SKM-1 (cell line): Measurements from ENCODE around the gene FRK.
A peak's percentile ranks its signal among the peaks of the same experiment; 100 is the strongest.

ENCODE experiments used
- DNase-seq: peaks from one replicate; lab custom pipeline; 2025; ENCODE audit not compliant: unreplicated experiment; lab: John Stamatoyannopoulos, UW

FRK gene

GRCh38 chr6:116036075-116036773, 24.5 kb downstream of the FRK start:
- no peak for DNase-seq

DNA sequence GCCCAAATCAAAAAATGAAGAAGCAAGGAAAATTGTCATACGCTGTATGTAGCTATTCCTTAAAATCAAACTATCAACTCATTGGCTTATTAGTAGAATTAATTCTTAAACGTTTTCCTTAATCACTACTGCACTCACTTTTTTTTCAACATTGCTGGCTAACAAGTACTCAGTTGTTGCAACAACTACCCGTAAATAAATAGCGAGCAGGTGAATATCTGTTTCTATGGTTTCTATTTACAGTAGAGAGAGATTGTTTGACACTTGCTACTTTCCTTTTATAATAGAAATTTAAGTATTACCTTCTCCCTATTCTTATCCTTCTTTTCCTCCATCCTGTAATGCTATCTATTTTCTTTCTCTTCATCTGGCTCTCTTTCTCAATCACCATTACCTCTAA, 25.1 kb downstream of the FRK start:
- no peak for DNase-seq

DNA sequence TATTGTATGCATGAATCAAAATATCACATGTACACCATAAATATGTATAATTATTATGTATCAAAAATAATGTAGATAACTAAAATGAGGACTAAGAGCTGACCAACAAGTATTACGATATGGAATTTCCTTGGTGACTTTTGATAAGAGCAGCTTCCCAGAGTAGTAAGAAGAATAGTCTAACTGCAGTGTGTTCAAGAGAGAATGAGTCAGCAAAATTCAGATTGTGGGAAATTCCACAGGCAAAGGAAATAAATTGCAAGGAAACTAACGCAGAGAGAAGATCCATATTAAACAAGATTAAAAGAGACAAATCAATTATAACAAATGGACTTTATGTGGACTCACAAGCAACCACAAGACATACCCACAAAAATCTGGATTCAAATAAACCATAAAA, 26.4 kb downstream of the FRK start:
- DNase-seq = no peak

- DNase-seq = no peak
Observed at GRCh38 chr6:116033687-116034303, 26.9 kb downstream of the FRK start.

GRCh38 chr6:116030770-116031169, 29.9 kb downstream of the FRK start:
- DNase-seq = no peak

DNA sequence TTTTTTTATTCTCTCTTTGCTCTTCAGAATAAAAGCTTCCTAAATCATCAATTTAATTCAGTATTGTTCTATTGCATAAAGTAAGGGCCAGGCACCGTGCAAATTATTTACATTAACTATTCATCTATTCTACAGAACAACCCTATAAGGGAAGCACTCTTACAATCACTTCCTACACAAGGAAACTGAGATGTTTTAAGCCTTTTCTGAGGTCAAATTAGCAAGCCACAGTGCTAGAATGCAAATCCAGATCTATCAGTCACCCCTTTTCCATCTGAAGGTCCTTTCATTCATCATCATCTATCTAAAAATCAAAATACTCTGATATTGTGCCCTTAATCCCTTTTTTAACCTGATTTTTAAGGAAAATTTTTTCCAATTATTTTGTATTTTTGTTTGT, 31.2 kb downstream of the FRK start:
- no peak for DNase-seq

- DNase-seq = no peak
Observed at GRCh38 chr6:116028233-116028632, 32.5 kb downstream of the FRK start.

DNA sequence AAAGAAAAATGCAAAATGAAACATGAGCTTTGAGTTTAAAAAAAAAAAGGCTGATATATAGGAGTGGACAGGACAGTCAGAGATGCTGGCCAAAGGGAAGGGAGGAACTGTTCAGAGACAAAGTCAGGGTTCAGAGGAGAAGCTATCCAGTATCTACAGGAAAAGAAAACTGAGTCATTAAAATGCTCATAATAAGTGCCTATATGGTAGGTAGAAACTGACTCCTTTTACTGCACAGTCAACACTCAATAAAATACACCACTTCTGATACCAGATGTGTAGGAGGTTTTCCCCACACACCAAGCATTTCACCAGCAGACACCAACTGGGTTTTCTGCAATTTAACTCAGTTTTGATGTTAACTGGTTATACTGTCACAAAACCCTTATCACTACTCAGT, 32.9 kb downstream of the FRK start:
- DNase-seq = no peak

GRCh38 chr6:116025405-116025804, 35.3 kb downstream of the FRK start:
- no peak for DNase-seq

DNA sequence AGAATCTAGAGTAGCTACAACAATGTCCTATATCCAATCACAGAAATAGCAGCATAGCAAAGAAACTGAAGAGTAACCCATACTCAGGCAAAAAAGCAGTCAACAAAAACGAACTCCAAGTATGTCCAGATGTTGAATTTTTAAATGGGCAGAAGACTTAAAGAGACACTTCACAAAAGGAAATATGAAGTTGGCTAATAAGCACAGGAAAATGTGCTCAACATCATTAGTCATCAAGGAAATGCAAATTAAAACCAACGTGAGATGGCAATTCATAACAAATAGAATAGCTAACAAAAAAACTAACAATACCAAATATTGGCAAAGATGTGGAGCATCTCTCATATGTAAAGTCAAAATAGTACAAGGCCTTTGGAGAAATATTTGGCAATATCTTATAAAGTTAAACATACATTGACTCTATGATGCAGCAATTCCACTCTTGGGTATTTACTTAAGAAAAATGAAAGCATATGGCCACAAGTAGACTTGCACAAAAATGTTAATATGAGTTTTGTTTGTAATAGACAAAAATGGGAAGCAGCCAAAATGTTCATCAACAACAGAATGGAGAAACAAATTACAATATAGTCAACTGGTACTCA, 37.7 kb downstream of the FRK start:
- no peak for DNase-seq

- no peak for DNase-seq
Observed at GRCh38 chr6:116020738-116021137, 40.0 kb downstream of the FRK start.

- DNase-seq = no peak
Observed at GRCh38 chr6:116019428-116019827, 41.3 kb downstream of the FRK start.

- DNase-seq = no peak
Observed at GRCh38 chr6:116018976-116019375, 41.7 kb downstream of the FRK start.

DNA sequence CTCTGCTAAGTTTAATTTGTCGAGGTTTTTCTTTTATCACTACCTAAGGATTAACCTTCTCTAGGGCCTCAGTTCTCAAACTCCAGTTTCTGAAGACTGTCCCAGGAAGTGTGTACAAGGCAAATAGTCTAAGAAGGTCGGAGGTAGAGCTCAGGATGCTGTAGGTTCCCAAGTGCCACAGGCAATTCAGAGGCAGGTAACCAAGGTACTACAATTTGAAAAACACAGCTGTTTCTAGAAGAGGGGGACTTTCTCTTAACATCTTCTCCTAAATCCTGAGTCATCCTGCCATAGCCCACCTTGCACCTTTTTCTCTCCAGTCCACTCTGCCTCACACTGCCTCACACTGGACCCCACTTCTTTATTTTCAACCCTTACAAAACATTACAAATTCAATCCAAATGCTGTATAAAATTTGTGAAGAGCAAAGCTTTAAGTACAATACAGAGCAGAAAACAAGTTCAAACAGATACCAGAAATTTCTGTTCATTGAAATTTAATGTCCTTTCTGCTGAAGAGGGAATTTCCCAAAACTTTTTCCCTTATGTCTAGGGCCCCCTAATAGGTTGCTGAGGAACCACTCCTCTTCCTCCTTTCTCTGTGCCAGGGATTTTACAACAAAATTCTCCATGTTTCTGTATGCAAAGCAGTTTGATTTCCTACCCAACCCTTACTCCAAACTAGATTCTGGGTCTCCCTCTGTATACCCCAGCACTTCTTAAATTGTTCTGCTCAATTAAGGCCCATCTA, 43.0 kb downstream of the FRK start:
- no peak for DNase-seq

DNA sequence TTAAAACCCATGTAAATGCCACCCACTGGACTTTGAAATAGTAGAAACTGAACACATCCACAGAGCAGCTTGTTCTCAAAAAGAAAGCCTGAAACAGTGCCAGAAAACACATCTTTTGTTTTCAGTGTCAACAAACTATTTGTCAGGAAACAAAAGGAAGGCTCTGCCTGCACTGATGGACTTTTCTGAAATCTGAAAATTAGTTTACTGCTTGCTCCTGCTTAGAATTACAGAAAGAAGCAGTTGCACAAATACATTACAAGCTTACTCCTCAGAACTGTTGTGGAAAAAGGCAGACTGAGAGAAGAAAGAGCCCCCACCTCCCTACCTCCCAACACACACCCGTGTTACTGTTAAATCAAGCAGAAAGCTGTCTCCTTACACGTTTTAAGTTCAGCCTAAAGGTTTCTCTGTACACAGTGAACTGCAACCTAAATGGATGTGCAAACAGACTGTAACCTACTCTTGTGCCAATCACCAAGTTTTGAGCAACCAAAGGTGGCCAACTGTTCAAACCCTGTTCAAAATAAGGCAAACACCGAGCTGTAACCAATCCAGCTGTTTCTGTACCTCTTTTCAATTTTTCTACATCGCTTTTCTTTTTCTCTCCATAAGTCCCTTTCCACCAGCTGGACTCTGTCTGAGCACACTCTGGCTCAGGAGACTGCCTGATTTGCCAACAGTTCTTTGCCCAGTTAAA, 43.7 kb downstream of the FRK start:
- no peak for DNase-seq

- no peak for DNase-seq
Observed at GRCh38 chr6:116015983-116016382, 44.7 kb downstream of the FRK start.

DNA sequence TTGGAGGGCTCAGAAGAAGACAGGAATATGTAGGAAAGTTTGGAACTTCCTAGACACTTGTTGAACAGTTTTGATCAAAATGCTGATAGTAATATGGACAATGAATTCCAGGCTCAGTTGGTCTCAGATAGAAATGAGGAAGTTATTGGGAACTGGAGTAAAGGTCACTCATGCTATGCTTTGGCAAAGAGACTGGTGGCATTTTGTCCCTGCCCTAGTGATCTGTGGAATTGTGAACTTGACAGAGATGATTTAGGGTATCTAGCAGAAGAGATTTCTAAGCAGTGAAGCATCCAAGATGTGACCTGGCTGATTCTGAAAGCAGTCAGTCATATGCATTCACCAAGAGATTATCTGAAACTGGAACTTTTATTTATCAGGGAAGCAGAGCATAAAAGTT, 45.1 kb downstream of the FRK start:
- DNase-seq = no peak

GRCh38 chr6:116012951-116013350, 47.7 kb downstream of the FRK start:
- DNase-seq = no peak

DNA sequence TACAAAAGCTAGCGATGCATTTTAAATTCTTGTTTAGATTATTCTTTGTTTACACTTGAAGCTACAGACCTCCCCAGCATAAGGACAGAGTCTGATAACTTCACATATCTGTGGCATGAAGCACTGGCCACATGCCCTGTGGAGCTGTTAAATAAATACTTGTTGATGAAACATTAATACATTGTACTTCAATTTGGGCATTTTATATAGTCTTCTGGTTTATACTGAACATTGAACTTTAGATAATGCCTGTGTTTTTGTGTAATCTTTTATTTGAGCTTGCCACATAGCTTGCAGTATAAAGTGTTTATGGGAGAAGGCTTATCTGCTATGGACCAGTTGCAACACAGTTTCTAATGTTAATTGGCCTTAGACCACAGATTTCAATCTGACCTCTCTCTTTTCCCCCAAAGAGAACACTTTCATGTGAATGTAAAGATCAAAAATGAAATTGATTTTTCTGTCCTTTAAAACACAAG, 48.2 kb downstream of the FRK start:
- DNase-seq = no peak

DNA sequence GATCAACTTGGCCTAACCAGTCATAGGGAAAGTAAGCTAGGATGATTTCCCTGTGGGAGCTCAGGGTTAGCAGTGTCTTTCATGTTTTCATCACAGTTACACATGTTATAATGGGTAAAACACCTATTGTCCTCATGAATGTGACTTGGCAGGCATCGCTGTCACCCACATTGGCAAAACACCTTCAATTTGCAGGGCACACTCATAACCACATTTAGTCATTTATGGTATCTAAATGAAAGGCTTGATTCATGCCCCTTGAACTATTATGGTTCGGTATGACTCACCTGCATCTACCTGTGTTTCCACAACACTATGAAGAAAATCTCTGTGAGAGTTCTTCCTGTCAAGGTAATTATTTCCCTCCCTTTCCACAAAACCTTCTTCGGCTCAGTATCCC, 49.2 kb downstream of the FRK start:
- DNase-seq = no peak

DNA sequence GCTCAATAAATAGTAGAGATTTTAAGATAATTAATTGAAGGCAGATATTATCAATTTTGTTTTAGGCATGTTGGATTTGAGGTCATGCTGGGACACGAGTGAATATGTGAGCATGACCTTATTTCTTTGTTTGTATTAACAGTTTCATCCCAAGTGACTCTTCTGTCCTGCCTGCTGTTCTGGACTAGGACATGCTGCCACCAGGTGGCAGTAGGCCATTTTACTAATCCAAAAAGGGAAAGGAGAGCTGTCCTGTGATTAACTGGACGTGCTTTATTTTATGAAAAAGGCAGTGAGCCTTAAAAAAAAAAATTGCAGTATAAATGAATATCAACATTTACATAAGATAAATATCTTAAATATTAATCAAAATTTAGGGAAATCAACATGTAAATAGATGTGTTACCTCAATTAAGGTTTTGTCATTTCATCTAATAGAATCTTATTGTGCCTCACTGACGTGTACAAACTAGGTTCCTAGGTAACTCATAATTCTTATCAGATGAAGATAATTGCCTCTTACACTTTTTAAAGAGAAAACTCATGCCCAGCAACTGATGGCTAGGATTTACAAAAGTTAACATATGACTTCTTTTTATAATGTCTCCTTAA, 49.8 kb downstream of the FRK start:
- DNase-seq = peak; percentile 47
